ENCODE results near the gene CEBPB. TPM values are rescaled to one million over a fixed set of nuclear protein-coding genes. Genes with fewer than 3 reads are reported as not detected.
"Not testable (repeated sequence)": the region's sequence is repeated elsewhere in the genome, so short reads cannot be mapped to it uniquely, and the experiment has no call there.

CEBPB gene
- total RNA-seq, 1 donor from 2014 or later = 50.4 TPM

DNA sequence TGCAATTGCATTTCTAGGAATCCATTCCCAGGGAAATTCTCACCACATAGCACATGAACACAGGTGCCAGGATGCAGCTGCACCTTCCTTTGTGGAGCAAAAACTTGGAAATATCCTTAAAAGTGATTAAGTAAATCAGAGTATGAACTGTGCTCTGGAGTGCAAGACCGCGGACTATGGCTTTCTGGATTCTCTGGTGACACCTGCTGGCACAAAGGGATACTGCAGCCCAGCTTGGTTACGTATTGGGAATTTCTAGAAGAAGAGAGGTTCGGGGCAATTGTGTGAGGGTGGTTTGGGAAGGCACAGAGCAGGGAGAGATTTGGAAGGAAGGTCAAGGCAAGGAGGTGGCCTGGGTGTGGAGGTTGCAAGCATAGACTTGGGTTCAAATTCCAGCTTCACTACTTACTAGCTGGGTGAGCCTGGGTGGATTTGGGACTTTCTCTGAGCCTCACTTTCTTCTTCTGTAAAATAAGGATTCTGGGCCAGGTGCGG, 21.3 kb upstream of the CEBPB start:
- peak; percentile 72 for DNase-seq (ENCODE audit: low read depth)

DNA sequence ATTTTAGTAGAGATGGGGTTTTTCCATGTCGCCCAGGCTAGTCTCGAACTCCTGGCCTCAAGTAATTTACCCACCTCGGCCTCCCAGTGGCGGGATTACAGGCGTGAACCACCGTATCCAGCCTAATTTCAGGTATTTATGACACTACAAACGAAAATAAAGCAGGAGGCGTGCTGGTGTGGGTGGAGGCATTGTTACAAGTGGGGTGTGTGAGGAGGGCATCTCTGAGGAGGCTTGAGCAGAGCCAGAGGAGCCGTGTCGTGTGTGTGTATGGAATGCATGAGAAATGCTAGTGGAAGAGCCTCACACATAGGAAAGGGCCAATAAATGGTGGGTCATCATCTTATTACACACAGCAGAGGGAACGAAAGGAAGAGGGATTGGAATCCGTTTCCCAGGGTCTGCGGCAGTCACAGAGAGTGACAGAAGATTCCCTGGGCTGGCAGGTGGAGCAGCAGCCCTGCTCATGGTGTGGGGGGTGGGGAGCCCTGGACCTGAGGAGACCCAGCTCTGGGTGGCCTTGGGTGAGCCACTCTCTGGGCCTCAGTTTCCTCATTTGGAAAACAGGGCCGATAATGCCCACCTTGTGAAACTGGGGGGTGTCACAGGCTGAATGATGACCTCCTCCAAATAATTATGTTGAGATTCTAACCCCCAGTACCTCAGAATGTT, 19.9 kb upstream of the CEBPB start:
- DNase-seq (ENCODE audit: low read depth) = no peak

DNA sequence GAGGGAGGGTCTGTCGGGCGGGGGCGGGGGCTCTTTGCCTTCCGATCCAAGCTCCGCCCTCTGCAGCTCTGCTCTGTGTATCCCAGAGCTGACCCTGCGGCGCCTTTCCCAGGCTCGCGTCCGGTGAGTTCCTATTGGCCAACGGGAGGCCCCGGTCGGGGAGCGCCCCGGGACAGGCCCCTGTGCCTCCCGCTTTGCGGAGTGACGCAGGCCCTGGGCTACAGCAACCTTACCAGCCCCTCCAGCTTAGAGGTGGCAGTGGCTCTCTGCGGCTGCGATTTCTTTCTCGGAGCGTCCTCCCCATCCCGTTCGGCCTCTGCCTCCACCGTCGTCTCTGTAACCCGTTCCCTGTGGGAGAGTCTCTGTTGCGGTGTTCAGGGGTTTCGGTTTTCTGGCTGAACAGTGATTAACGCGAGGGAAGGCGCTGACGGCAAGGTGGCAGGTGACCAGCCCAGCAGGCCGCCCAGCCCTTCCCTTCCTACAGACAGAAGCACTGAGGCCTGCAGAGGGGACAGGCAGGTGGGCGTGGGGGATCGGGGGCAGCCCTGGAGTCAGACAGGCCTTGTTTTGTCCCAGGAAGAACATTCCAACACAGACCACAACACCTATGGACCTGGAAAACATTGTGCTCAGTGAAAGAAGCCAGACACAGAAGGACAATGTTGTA, 18.1 kb upstream of the CEBPB start:
- DNase-seq (ENCODE audit: low read depth) = peak; percentile 53

DNA sequence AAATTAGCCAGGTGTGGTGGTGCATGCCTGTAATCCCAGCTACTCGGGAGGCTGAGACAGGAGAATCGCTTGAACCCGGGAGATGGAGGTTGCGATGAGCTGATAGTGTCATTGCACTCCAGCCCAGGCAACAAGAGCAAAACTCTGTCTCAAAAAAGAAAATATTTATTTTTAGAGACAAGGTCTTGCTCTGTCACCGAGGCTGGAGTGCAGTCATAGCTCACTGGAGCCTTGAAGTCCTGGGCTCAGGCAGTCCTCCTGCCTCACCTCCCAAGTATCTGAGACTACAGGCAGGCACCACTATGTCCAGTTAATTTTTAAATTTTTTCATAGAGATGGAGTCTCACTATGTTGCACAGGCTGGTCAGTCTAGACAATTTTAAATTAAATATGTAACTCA, 16.2 kb upstream of the CEBPB start:
- no peak for DNase-seq (ENCODE audit: low read depth)

DNA sequence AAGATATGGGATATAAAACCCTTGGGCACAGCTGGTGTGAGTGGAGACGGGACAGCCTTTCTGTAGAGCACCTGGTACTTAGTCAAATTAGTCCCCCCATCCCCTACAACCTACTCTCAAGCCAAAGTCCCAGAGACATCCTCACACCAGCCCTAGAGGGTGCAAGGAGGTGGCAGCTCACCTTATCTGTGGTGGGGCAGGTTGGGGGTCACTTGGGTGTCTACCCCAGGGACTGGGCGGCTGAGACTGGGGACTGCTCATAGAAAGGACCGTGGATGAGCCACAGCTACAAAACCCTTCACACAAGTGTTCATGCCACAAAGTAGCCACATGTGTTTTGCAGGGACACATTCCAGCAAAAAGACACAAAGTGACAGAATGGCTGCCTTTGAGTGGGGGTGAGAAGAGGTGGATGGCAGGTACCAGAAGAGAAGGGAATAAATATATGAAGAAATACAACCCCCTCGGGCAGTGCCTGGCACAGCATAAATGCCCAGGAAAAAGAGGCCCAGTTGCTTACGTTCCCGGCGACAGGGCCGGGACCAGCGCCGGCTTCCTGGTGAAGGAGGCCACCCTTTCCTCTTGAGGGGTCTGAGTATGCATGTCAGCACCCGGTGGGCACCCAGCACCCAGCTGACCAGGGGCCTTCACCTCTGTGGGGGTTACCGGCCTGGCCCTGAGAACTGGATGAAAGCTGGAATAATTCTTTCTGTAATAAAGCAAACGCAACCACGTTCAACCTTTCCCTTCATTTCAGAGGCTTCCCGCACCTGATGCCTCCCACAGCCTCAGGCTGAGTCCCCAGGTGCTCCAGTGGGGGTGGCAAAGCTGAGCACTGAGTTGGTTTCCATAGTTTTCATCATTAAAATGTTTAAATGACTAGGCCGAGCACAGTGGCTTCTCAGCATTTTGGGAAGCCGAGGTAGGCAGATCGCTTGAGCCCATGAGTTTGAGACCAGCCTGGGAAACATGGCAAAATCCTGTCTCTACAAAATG, 14.4 kb upstream of the CEBPB start:
- DNase-seq (ENCODE audit: low read depth) = no peak

DNA sequence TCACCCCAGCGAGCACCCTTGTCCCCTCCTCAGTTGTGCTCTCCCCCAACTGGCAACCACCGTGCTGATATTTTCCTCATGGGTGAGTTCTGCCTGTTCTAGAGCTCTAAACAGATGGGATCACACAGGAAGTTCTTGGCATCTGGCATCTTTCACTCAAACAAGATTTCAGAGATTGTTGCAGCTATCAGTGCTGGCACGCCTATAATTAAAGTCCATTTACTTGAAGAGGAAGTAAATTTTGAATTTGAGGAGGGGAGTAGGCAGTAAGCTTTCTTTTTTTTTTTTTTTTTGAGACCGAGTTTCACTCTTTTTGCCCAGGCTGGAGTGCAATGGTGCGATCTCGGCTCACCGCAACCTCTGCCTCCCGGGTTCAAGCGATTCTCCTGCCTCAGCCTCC, 12.0 kb upstream of the CEBPB start:
- DNase-seq (ENCODE audit: low read depth) = not testable (repeated sequence)

DNA sequence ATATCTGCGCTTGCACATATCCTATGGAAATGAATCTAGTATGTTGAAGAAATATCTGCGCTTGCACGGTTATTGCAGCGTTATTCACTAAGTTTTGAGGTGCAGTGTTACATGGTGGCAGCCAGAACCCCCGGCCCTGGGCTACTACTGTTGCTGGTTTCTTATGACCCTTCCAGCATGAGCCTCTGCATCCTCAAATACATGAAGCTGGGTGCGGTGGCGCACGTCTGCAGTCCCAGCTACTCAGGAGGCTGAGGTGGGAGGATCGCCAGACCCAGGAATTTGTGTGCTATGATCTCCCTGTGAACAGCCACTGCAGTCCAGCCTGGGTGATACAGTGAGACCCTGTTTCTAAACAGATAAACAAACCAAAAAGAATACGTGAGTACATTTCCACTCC, 9.3 kb upstream of the CEBPB start:
- DNase-seq (ENCODE audit: low read depth) = no peak

DNA sequence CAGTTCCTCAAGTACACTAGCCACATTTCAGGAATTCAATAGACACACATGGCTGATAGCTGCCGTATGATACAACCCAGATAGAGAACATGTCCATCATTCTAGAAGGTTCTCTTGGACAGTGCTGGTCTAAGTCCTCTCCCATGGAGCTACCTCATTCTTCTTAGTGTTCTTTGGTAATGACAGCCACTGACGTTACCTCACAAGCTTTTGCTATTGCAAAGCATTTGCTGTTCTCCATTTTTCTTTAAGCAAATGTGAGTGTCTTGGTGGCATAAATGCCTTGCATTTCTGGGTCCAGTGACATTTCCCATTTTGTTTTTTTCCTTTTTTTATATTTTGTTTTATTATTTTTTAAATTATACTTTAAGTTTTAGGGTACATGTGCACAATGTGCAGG, 8.3 kb upstream of the CEBPB start:
- no peak for DNase-seq (ENCODE audit: low read depth)

DNA sequence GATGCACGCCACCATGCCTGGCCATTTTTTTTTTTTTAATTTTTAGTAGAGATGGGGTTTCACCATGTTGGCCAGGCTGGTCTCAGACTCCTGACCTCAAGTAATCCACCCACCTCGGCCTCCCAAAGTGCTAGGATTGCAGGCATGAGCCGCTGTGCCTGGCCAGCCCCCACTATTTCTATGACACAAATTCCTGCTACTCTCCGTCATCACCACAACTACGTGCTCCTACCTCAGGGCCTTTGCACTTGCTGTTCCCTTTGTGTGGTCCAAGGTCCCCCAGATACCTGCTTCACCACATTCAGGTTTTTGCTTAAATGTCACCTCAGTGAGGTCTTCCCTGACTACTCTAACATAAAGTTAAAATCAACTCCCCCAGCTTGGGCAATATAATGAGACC, 5.2 kb upstream of the CEBPB start:
- no peak for DNase-seq (ENCODE audit: low read depth)

DNA sequence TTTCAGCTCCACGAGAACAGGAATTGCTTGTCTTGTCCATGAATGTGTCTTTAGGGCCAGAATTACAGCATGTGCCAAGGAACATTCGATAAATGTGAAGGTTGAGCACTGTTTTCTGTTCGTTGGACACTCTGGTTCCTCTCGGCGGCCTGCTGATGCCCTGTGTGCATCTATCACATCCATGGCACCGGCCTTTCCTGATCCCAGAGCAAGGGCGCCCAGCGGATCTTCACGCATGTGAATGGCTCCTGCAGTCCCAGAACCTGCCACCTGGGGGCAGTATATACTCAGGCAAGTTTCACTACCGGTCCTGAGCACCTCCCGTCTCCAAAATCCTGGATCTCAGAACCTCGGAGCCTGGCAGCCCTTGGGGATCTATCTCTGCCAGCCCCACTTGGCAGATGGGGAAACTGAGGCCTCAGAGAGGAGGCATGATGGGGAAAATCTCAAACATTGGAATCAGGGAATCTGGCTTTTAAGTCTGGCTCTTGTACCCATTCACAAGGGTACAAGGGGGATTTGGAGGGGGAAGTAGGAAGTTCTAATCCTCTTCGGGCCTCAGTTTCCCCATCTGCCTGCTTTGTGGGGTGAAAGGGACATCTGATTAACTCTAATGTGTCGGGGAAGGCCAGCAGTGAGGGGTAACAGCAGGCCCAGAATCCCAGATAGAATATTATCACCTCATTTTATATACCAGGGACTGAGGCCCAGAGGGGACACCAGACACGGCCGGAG, 4.3 kb upstream of the CEBPB start:
- DNase-seq (ENCODE audit: low read depth) = peak; percentile 64

DNA sequence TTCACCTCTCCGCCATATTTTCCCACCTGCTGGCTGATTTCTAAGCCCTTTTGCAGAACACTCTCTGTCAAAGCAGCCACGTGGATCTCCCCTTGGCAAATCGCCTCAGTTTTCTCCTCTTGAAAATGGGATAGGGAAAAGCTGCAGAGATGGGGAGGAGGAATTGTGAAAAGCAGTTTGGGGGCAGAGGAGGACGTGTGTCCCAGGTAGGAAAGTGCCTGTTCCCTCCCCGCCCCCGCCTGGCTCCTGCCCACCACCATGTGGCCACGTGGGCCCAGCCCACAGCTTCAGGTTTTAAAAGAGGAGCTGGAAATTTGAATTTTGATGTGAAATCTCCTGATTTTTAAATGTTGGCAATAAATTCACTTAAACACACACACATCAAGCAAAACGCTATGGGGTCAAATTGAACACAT, 3.6 kb upstream of the CEBPB start:
- no peak for DNase-seq (ENCODE audit: low read depth)

DNA sequence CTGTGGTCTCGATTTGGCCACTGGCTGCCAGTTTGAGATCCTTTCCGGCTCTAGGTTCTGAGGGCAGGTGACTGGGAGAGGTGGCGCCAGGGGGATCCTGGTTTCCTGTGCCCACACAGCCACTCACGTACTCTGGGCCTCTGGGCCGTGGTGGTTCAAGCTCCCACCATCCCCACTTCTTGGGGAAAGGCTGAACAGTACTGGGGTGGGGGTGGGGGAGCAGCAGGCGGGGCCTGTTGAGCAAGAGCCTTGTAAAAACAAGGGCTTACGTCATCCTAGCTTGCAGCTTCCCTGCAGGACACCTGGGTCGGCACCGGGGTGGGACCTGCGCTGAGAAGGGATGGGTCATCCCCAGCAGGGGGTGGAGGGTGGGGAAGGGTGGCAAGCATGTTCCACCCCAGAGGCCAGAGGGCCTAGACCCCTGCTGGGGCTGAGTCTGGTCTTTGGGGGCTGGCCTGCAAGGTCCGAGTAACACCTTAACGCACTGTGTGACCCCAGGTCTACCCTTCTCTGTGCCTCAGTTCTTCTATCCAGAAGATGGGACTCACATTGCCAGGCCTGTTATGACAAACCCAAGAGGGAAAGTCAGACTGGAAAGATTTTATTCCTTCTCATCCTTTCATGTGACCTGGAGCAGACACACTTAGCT, 3.1 kb upstream of the CEBPB start:
- peak; percentile 63 for DNase-seq (ENCODE audit: low read depth)

DNA sequence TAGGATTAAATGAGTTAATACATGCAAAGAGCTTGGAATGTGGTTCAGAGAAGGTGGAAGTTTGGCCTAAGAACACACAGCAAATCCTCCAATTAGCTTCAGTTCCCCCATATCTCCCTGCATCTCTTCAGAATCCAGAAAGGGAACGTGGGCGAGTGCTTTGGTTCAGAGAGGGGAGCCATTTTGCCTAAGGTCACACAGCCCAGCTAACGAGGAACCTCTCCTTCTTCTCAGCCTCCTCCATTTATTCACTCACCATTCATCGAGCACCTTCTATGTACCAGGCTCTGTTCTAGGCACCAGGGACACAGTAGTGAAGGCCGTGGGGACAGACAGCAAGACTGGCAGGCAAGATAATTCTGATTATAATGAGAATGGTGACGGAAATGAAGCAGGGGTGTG, 2.3 kb upstream of the CEBPB start:
- DNase-seq (ENCODE audit: low read depth) = no peak

DNA sequence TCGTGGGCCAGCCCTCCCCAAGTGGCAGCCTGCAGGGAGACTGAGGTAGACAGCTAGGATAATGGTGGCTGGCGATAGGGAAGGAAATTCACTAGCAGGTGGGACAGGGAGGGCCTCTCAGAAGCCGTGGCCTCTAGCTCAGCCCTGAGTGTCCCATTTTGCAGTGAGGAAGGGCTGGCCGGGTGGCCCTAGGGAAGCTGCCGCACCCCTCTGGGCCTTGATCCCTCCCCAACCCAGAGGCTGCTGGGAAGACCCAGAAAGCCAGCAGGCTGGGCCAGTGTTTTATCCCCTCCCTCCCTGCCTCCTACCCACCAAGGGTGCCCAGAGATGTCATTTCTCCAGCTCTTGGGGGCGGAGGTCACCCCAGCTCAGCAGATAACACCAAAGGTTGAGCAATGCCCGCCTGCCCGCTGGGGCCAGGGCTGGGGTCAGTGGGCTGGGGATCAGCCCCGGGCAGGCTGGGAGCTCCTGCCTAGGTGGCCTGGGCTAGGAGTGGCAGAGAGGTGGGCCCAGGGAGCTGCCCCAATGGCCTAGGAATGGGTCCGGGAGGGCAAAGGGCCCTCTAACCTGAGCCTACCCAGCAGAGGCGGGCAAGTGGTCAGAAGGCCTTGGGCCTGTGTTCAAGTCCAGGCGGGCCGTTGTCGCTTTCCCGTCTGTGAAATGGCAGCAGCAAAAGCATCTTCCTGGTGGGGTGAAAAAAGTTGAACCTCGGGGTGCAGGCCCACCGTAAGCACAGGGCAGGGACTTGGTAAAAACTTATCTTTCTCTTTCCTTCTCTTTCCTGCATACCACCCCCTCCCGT, 1.6 kb upstream of the CEBPB start:
- DNase-seq (ENCODE audit: low read depth) = no peak

DNA sequence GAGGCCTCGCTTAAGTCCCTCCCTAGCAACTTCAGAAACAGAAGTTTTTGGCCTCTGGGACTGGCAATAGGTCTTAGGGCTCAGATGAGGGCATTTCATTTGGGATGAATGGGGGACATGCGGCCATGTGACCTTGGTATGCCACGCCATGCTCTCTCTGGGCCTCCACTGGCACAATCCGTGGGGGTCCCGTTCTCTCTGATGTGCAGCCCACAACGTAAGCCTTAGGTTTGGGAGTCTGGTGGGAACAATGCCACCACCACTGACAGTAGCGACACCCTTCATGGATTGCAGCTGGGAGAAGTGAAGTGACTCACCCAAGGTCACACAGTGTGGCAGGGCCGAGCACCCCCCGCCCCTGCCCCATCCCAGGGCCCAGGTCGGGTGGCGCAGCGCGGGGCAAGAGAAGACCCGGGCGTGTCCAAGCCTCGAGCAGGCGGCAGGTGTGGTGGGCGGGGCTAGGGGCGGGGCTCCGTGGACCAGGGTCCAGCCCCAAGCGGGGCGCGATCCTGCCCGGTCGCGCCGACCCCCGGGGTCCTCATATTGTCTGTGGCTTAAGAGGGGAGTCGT, 864 bp upstream of the CEBPB start:
- DNase-seq (ENCODE audit: low read depth) = no peak

DNA sequence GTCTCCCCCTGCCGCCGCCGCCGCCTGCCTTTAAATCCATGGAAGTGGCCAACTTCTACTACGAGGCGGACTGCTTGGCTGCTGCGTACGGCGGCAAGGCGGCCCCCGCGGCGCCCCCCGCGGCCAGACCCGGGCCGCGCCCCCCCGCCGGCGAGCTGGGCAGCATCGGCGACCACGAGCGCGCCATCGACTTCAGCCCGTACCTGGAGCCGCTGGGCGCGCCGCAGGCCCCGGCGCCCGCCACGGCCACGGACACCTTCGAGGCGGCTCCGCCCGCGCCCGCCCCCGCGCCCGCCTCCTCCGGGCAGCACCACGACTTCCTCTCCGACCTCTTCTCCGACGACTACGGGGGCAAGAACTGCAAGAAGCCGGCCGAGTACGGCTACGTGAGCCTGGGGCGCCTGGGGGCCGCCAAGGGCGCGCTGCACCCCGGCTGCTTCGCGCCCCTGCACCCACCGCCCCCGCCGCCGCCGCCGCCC, 474 bp downstream of the CEBPB start:
- no peak for DNase-seq (ENCODE audit: low read depth)

DNA sequence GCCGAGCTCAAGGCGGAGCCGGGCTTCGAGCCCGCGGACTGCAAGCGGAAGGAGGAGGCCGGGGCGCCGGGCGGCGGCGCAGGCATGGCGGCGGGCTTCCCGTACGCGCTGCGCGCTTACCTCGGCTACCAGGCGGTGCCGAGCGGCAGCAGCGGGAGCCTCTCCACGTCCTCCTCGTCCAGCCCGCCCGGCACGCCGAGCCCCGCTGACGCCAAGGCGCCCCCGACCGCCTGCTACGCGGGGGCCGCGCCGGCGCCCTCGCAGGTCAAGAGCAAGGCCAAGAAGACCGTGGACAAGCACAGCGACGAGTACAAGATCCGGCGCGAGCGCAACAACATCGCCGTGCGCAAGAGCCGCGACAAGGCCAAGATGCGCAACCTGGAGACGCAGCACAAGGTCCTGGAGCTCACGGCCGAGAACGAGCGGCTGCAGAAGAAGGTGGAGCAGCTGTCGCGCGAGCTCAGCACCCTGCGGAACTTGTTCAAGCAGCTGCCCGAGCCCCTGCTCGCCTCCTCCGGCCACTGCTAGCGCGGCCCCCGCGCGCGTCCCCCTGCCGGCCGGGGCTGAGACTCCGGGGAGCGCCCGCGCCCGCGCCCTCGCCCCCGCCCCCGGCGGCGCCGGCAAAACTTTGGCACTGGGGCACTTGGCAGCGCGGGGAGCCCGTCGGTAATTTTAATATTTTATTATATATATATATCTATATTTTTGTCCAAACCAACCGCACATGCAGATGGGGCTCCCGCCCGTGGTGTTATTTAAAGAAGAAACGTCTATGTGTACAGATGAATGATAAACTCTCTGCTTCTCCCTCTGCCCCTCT, 1.1 kb downstream of the CEBPB start:
- no peak for DNase-seq (ENCODE audit: low read depth)

DNA sequence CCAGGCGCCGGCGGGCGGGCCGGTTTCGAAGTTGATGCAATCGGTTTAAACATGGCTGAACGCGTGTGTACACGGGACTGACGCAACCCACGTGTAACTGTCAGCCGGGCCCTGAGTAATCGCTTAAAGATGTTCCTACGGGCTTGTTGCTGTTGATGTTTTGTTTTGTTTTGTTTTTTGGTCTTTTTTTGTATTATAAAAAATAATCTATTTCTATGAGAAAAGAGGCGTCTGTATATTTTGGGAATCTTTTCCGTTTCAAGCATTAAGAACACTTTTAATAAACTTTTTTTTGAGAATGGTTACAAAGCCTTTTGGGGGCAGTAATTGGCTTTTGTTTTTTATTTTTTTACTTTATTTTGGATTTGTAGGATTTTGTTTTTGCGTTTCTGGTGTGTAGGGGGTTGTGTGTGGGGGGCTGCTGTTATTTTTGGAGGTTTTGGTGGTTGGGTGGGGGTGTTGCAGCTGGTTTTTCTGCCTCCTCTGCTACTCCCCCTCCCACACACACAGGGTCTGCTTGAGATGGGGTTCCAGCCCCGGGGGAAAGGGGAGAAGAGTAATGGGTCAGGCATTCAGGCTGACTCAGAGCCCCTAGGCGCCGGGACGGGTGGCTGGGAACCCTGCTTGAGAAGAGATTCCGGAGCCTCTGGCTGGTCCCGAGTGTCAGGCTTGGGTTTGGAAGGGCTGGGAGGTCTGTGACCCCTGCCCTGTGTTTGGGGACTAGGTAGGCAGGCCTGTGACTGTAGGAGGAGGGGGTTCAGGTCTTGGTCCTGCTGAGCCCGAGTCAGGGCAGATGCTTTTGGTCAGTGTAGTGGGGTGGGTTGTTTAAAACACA, 2.0 kb downstream of the CEBPB start:
- peak; percentile 80 for DNase-seq (ENCODE audit: low read depth)
